HL-60 (cell line): ENCODE measurements around the gene AGPAT4.

Source experiments
- POLR2AphosphoS5 ChIP-seq: IDR thresholded peaks from 2 replicates; pipeline ENCODE4 v1.6.1; 2012; ENCODE audit warnings: low read depth
- SPI1 ChIP-seq: IDR thresholded peaks from 2 replicates; pipeline ENCODE4 v1.6.1; 2012; ENCODE audit warnings: low read depth, mild to moderate bottlenecking, borderline replicate concordance
- TF ChIP-seq, protein P1 (sequence below): IDR thresholded peaks from one replicate; pipeline ENCODE4 v1.5.1; 2011; ENCODE audit warnings: low read length, control low read depth, inconsistent platforms; ENCODE audit not compliant: insufficient read depth
- TF ChIP-seq, protein P2 (sequence below): IDR thresholded peaks from 2 replicates; pipeline ENCODE4 v1.6.1; 2012; ENCODE audit warnings: low read depth; ENCODE audit not compliant: insufficient replicate concordance

DNA sequence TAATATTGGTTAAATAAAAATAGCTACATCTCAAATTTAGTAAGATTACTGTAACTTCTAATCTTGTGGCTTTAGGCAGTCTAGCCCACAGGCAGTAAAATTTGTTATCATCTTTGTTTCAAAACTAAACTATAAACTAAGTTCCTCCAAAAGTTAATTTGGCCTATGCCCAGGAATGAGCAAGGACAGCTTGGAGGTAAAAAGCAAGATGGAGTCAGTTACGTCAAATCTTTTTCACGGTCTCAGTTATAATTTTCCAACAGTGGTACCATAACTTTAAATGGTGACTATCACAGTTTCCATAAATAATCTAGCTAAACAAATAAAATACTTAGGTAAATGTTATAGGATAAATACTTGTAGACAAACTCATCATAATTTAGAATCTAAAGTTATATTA, 63.0 kb downstream of the AGPAT4 start:
- no peak for TF ChIP-seq POLR2AphosphoS5
- TF ChIP-seq, protein P1, sequence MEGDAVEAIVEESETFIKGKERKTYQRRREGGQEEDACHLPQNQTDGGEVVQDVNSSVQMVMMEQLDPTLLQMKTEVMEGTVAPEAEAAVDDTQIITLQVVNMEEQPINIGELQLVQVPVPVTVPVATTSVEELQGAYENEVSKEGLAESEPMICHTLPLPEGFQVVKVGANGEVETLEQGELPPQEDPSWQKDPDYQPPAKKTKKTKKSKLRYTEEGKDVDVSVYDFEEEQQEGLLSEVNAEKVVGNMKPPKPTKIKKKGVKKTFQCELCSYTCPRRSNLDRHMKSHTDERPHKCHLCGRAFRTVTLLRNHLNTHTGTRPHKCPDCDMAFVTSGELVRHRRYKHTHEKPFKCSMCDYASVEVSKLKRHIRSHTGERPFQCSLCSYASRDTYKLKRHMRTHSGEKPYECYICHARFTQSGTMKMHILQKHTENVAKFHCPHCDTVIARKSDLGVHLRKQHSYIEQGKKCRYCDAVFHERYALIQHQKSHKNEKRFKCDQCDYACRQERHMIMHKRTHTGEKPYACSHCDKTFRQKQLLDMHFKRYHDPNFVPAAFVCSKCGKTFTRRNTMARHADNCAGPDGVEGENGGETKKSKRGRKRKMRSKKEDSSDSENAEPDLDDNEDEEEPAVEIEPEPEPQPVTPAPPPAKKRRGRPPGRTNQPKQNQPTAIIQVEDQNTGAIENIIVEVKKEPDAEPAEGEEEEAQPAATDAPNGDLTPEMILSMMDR: no peak
- TF ChIP-seq, protein P2, sequence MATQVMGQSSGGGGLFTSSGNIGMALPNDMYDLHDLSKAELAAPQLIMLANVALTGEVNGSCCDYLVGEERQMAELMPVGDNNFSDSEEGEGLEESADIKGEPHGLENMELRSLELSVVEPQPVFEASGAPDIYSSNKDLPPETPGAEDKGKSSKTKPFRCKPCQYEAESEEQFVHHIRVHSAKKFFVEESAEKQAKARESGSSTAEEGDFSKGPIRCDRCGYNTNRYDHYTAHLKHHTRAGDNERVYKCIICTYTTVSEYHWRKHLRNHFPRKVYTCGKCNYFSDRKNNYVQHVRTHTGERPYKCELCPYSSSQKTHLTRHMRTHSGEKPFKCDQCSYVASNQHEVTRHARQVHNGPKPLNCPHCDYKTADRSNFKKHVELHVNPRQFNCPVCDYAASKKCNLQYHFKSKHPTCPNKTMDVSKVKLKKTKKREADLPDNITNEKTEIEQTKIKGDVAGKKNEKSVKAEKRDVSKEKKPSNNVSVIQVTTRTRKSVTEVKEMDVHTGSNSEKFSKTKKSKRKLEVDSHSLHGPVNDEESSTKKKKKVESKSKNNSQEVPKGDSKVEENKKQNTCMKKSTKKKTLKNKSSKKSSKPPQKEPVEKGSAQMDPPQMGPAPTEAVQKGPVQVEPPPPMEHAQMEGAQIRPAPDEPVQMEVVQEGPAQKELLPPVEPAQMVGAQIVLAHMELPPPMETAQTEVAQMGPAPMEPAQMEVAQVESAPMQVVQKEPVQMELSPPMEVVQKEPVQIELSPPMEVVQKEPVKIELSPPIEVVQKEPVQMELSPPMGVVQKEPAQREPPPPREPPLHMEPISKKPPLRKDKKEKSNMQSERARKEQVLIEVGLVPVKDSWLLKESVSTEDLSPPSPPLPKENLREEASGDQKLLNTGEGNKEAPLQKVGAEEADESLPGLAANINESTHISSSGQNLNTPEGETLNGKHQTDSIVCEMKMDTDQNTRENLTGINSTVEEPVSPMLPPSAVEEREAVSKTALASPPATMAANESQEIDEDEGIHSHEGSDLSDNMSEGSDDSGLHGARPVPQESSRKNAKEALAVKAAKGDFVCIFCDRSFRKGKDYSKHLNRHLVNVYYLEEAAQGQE: no peak
- no peak for TF ChIP-seq SPI1
